H1 (cell line): Measurements from ENCODE around the gene LPAR2. TPM values are rescaled to one million over a fixed set of nuclear protein-coding genes. Genes with fewer than 3 reads are reported as not detected.

Experiments used
- CTCF ChIA-PET: fragments of 300-600 bp; sonication (Branson Sonifier 250); formaldehyde crosslinking; loops from one replicate; lab custom pipeline; 2021; ENCODE audit not compliant: partially characterized antibody; lab: Charles Lee
- POLR2A ChIA-PET: fragments of 300-600 bp; sonication (Branson Sonifier 250); formaldehyde crosslinking; loops from one replicate; lab custom pipeline; 2021; ENCODE audit warnings: inconsistent platforms; ENCODE audit not compliant: partially characterized antibody; lab: Charles Lee
- DNase-seq, 2 experiments: peaks; one replicate each; pipeline versions ENCODE4 v3.0.0 to v3.0.0-alpha.2; 2010 to 2022; ENCODE audit warnings: low spot score in 2 of 2, low read depth in 1 of 2, mixed read lengths in 1 of 2
- FAIRE-seq: peaks from 2 replicates; lab custom pipeline; 2011; peaks lifted over from hg19 to GRCh38; lab: Jason Lieb, UNC
- H2AFZ ChIP-seq: 2 replicates; pipeline ENCODE4 v1.8.1; 2012; ENCODE audit warnings: low read length, inconsistent platforms
- H2AK5ac ChIP-seq: 2 replicates; pipeline ENCODE4 v1.6.1; 2013; ENCODE audit warnings: low read depth, low read length
- H2BK120ac ChIP-seq: replicated peaks from 2 replicates; pipeline ENCODE3; 2013; ENCODE audit warnings: low read depth, low read length, inconsistent platforms
- H2BK12ac ChIP-seq: 2 replicates; pipeline ENCODE4 v1.6.1; 2013; ENCODE audit warnings: low read depth, low read length
- H2BK15ac ChIP-seq: 2 replicates; pipeline ENCODE4 v1.6.1; 2013; ENCODE audit warnings: low read length
- H2BK20ac ChIP-seq: 2 replicates; pipeline ENCODE4 v1.6.1; 2013; ENCODE audit warnings: low read length
- H2BK5ac ChIP-seq: 2 replicates; pipeline ENCODE4 v1.6.1; 2013; ENCODE audit warnings: low read depth, low read length
- H3K14ac ChIP-seq: 2 replicates; pipeline ENCODE4 v1.6.1; 2013; ENCODE audit warnings: inconsistent platforms; ENCODE audit not compliant: insufficient read length
- H3K18ac ChIP-seq: 2 replicates; pipeline ENCODE4 v1.6.1; 2013; ENCODE audit warnings: low read length; ENCODE audit errors: extremely low read depth
- H3K23ac ChIP-seq: 2 replicates; pipeline ENCODE4 v1.6.1; 2013; ENCODE audit warnings: inconsistent platforms; ENCODE audit not compliant: insufficient read length
- H3K23me2 ChIP-seq: 2 replicates; pipeline ENCODE4 v1.6.1; 2013; ENCODE audit warnings: low read depth, low read length
- H3K27ac ChIP-seq: 2 replicates; pipeline ENCODE4 v1.6.1; 2011; ENCODE audit warnings: low read depth, low read length, inconsistent platforms
- H3K27me3 ChIP-seq, 4 experiments: replicated peaks in 1 of 4; 1 replicate in 1 of 4; 2 replicates in 3 of 4; pipeline versions ENCODE4 v1.6.1 to v1.8.1; 2011 to 2013; ENCODE audit warnings: low read length in 3 of 4, mild to moderate bottlenecking in 3 of 4, inconsistent platforms in 2 of 4, mixed read lengths in 2 of 4, moderate library complexity in 1 of 4; ENCODE audit not compliant: control insufficient read depth in 3 of 4, insufficient read depth in 3 of 4; ENCODE audit errors: extremely low read depth in 1 of 4
- H3K36me3 ChIP-seq, 4 experiments: 2 replicates each; pipeline versions ENCODE4 v1.6.1 to v1.8.1; 2011 to 2013; ENCODE audit warnings: mild to moderate bottlenecking in 4 of 4, low read length in 3 of 4, moderate library complexity in 2 of 4, control low read depth in 1 of 4, inconsistent platforms in 1 of 4; ENCODE audit not compliant: insufficient read depth in 4 of 4, control insufficient read depth in 2 of 4
- H3K4ac ChIP-seq: replicated peaks from 2 replicates; pipeline ENCODE3; 2013; ENCODE audit warnings: low read length, low read depth, mixed read lengths, inconsistent platforms; ENCODE audit not compliant: insufficient read length
- H3K4me1 ChIP-seq, 4 experiments: replicated peaks in 1 of 4; 1 replicate in 1 of 4; 2 replicates in 3 of 4; pipeline versions ENCODE4 v1.6.1 to v1.8.1; 2011 to 2013; ENCODE audit warnings: low read length in 3 of 4, inconsistent platforms in 2 of 4, mixed read lengths in 1 of 4; ENCODE audit not compliant: insufficient read depth in 4 of 4, control insufficient read depth in 3 of 4
- H3K4me2 ChIP-seq, 2 experiments: 2 replicates each; pipeline versions ENCODE4 v1.6.1 to v1.8.1; 2011 to 2013; ENCODE audit warnings: low read depth in 2 of 2, low read length in 2 of 2, control low read depth in 1 of 2, inconsistent platforms in 1 of 2, mild to moderate bottlenecking in 1 of 2; ENCODE audit not compliant: insufficient read depth in 1 of 2
- H3K4me3 ChIP-seq, 4 experiments: fragments of 200-600, 300-600 bp in 1 of 4; sonication (generic), shearing (Covaris generic), sonication (Bioruptor Twin) in 1 of 4; 2 replicates each; pipeline versions ENCODE4 v1.5.1 to v1.8.1; 2011 to 2016; ENCODE audit warnings: low read length in 4 of 4, low read depth in 3 of 4, control low read depth in 2 of 4, inconsistent platforms in 2 of 4, mild to moderate bottlenecking in 2 of 4, mixed read lengths in 1 of 4, moderate library complexity in 1 of 4; ENCODE audit not compliant: insufficient read depth in 2 of 4; ENCODE audit errors: extremely low read depth in 1 of 4
- H3K56ac ChIP-seq: replicated peaks from 2 replicates; pipeline ENCODE3; 2013; ENCODE audit warnings: low read depth, mild to moderate bottlenecking, mixed read lengths, low read length, inconsistent platforms; ENCODE audit not compliant: insufficient read length
- H3K79me1 ChIP-seq: 2 replicates; pipeline ENCODE4 v1.6.1; 2013; ENCODE audit warnings: low read depth, low read length, control low read depth
- H3K79me2 ChIP-seq, 2 experiments: 2 replicates each; pipeline versions ENCODE4 v1.6.1 to v1.8.1; 2012 to 2013; ENCODE audit warnings: low read length in 2 of 2, mild to moderate bottlenecking in 2 of 2, inconsistent platforms in 1 of 2; ENCODE audit not compliant: insufficient read depth in 2 of 2, control insufficient read depth in 1 of 2
- H3K9ac ChIP-seq, 4 experiments: replicated peaks in 1 of 4; 1 replicate in 1 of 4; 2 replicates in 3 of 4; pipeline versions ENCODE4 v1.6.1 to v1.8.1; 2011 to 2013; ENCODE audit warnings: low read depth in 3 of 4, low read length in 3 of 4, control low read depth in 2 of 4, mild to moderate bottlenecking in 2 of 4, moderate library complexity in 2 of 4, inconsistent platforms in 1 of 4; ENCODE audit errors: extremely low read depth in 1 of 4
- H3K9me3 ChIP-seq, 2 experiments: 2 replicates each; pipeline versions ENCODE4 v1.6.1 to v1.8.1; 2012 to 2013; ENCODE audit warnings: mild to moderate bottlenecking in 2 of 2, moderate library complexity in 2 of 2, control low read depth in 1 of 2, inconsistent platforms in 1 of 2, low read depth in 1 of 2, low read length in 1 of 2, mixed read lengths in 1 of 2; ENCODE audit not compliant: insufficient read depth in 2 of 2
- H4K20me1 ChIP-seq, 2 experiments: replicated peaks in 1 of 2; 2 replicates each; pipeline versions ENCODE3 to v1.8.1; 2011 to 2013; ENCODE audit warnings: inconsistent platforms in 2 of 2, low read length in 2 of 2, mild to moderate bottlenecking in 1 of 2; ENCODE audit not compliant: insufficient read depth in 2 of 2, control insufficient read depth in 1 of 2
- H4K5ac ChIP-seq: 2 replicates; pipeline ENCODE4 v1.6.1; 2013; ENCODE audit warnings: low read length, low read depth, mixed read lengths, inconsistent platforms; ENCODE audit not compliant: insufficient read length
- H4K8ac ChIP-seq: 2 replicates; pipeline ENCODE4 v1.8.0; 2013; ENCODE audit warnings: mild to moderate bottlenecking, moderate library complexity, low read length, inconsistent platforms; ENCODE audit not compliant: insufficient read depth; ENCODE audit errors: extremely low read depth
- H4K91ac ChIP-seq: replicated peaks from 2 replicates; pipeline ENCODE3; 2013; ENCODE audit warnings: low read length, mixed read lengths, inconsistent platforms; ENCODE audit not compliant: insufficient read length
- CEBPB ChIP-seq: IDR thresholded peaks from 2 replicates; pipeline ENCODE4 v1.6.1; 2012; ENCODE audit warnings: low read depth, low read length
- HDAC6 ChIP-seq: IDR thresholded peaks from one replicate; pipeline ENCODE4 v1.7.1; 2012; ENCODE audit warnings: low read depth, mild to moderate bottlenecking, inconsistent platforms, low read length, moderate library complexity
- KDM5A ChIP-seq: fragments of 200-600 bp; IDR thresholded peaks from 2 replicates; pipeline ENCODE4 v1.7.1; 2012; ENCODE audit warnings: mild to moderate bottlenecking, low read length, inconsistent platforms, mixed read lengths
- MAFK ChIP-seq: IDR thresholded peaks from 2 replicates; pipeline ENCODE4 v1.6.1; 2012; ENCODE audit warnings: low read depth, mild to moderate bottlenecking, improper control_type of control experiment, low read length
- NRF1 ChIP-seq: IDR thresholded peaks from 2 replicates; pipeline ENCODE4 v1.6.1; 2011; ENCODE audit warnings: mild to moderate bottlenecking, low read depth, low read length, improper control_type of control experiment
- SAP30 ChIP-seq: fragments of 300-600 bp; sonication (generic); IDR thresholded peaks from 2 replicates; pipeline ENCODE4 v1.7.1; 2012; ENCODE audit warnings: low read length, moderate library complexity, mild to moderate bottlenecking, inconsistent platforms; ENCODE audit not compliant: insufficient read depth, insufficient replicate concordance
- SRF ChIP-seq: IDR thresholded peaks from 2 replicates; pipeline ENCODE4 v1.6.1; 2011; ENCODE audit warnings: mild to moderate bottlenecking, low read depth, low read length, moderate library complexity
- TEAD4 ChIP-seq: IDR thresholded peaks from 2 replicates; pipeline ENCODE4 v1.6.1; 2012; ENCODE audit warnings: low read depth, low read length, inconsistent platforms, mixed read lengths
- WGBS, 2 experiments: shearing (Covaris generic) in 1 of 2; methylation state at CpG; one replicate each; pipeline versions ENCODE4 v1.1.6 to v1.1.7; 2013 to 2015; ENCODE audit warnings: low lambda C conversion rate in 2 of 2, mixed read lengths in 2 of 2, inconsistent platforms in 1 of 2, low coverage in 1 of 2, missing lambda C conversion rate in 1 of 2; ENCODE audit not compliant: insufficient replicate concordance in 2 of 2, insufficient coverage in 1 of 2, insufficient read length in 1 of 2; ENCODE audit errors: extremely low coverage in 1 of 2, missing lambda C conversion rate in 1 of 2; 5-methylcytosine and 5-hydroxymethylcytosine counted together
- polyA plus RNA-seq, 7 experiments: library from polyadenylated mRNA; depleted of rRNA in 3 of 7; stranded (reverse) in 5 of 7; unstranded in 2 of 7; fragments of >200 nt in 5 of 7; fragments of 200-250 nt in 2 of 7; gene quantifications; 1 replicate in 5 of 7; 2 replicates in 1 of 7; 4 replicates in 1 of 7; pipeline versions ENCODE4 v1.2.1 to v1.2.3, GENCODE V29; 2011 to 2013; ENCODE audit warnings: missing spikeins in 2 of 7, mixed read lengths in 2 of 7
- total RNA-seq: library from RNA; stranded (reverse); fragmentation: NEBNext Ultra II Directional; extraction: Animal tissue kit (Norgen Biotek cat#: 25700); gene quantifications from 2 replicates; pipeline ENCODE4 v1.2.1, GENCODE V29; 2021
- TF ChIP-seq, protein P1 (sequence below): IDR thresholded peaks from 2 replicates; pipeline ENCODE4 v1.6.1; 2012; ENCODE audit warnings: inconsistent platforms
- TF ChIP-seq, protein P2 (sequence below): IDR thresholded peaks from 2 replicates; pipeline ENCODE4 v1.6.1; 2011; ENCODE audit warnings: low read depth, mild to moderate bottlenecking, low read length; ENCODE audit not compliant: insufficient read depth
- TF ChIP-seq, protein P3 (sequence below): IDR thresholded peaks from 2 replicates; pipeline ENCODE4 v1.6.1; 2012; ENCODE audit warnings: low read length, inconsistent platforms

Gene LPAR2
- total and polyA plus RNA-seq, 2 of the 8 experiments (the other 6 are each of a cell fraction or from before 2014, with no cell fraction given) = 47.6 to 70.2 TPM

DNA sequence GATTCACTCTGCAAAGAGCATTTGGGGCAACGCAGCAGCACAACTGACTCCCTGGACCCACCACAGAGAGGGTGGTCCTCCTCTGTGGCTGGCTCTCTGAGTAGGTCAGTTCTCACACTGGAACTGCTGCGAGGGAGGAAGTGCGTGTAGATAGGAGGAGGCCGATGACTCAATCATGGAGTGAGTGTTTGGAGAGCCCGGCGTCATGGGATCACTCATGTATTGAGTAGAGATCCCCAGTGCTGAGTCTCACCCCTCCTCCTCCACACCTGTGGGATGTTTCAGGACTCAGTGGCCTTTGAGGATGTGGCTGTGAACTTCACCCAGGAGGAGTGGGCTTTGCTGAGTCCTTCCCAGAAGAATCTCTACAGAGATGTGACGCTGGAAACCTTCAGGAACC is 49.6 kb upstream of the LPAR2 start:
- Histone ChIP-seq H3K14ac (no peak overlapping the region), H2AFZ (no peak overlapping the region), H2BK120ac (no peak overlapping the region), H3K27me3 (no peaks in the 10 kb centered on the region), H3K9ac (no peak overlapping the region), H3K4me2 (no peak overlapping the region), H2BK5ac (no peak overlapping the region), H3K4me1 (no peaks in the 10 kb centered on the region), H4K8ac (no peak overlapping the region), H3K23ac (no peak overlapping the region), H3K27ac (no peak overlapping the region), H4K5ac (no peak overlapping the region), H2BK20ac (no peak overlapping the region), H3K18ac (no peak overlapping the region), H3K79me1 (peaks cover 8% of the 10 kb centered on the region), H3K36me3 (peaks cover 17 to 68% (median 38%) of the 10 kb centered on the region in 4 experiments), H3K23me2 (no peaks in the 10 kb centered on the region), H2BK12ac (no peak overlapping the region), H3K4ac (no peak overlapping the region), H4K91ac (no peak overlapping the region), H3K56ac (no peak overlapping the region), H2AK5ac (no peak overlapping the region), H3K79me2 (peaks cover 3 to 43% of the 10 kb centered on the region in 2 experiments), H3K9me3 (no peaks in the 10 kb centered on the region), H2BK15ac (no peak overlapping the region), H4K20me1 (peaks cover 2 to 6% of the 10 kb centered on the region in 2 experiments), H3K4me3 (no peak overlapping the region)
- DNase-seq = no peak
- WGBS, 2 experiments = 90% methylated on average over 7 of the region's 7 CpGs; no CpG with 5 or more reads in 1 of the 2 experiments
- POLR2A ChIA-PET = interaction anchor here (1.1 to 3.1 kb wide), 4 partner anchors 7 to 56 kb away, joined by 3 to 7 read pairs (median 3); partner anchors contain the start of genes ZNF101 and ZNF14
- FAIRE-seq = no peak
- CTCF ChIA-PET = no interaction called here
- TF ChIP-seq SAP30 (no peak), CEBPB (no peak), HDAC6 (no peak), NRF1 (no peak), MAFK (no peak), SRF (no peak), TEAD4 (no peak), KDM5A (no peak)
- TF ChIP-seq, protein P1, sequence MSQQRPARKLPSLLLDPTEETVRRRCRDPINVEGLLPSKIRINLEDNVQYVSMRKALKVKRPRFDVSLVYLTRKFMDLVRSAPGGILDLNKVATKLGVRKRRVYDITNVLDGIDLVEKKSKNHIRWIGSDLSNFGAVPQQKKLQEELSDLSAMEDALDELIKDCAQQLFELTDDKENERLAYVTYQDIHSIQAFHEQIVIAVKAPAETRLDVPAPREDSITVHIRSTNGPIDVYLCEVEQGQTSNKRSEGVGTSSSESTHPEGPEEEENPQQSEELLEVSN = no peak
- TF ChIP-seq, protein P2, sequence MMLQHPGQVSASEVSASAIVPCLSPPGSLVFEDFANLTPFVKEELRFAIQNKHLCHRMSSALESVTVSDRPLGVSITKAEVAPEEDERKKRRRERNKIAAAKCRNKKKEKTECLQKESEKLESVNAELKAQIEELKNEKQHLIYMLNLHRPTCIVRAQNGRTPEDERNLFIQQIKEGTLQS = no peak
- TF ChIP-seq, protein P3, sequence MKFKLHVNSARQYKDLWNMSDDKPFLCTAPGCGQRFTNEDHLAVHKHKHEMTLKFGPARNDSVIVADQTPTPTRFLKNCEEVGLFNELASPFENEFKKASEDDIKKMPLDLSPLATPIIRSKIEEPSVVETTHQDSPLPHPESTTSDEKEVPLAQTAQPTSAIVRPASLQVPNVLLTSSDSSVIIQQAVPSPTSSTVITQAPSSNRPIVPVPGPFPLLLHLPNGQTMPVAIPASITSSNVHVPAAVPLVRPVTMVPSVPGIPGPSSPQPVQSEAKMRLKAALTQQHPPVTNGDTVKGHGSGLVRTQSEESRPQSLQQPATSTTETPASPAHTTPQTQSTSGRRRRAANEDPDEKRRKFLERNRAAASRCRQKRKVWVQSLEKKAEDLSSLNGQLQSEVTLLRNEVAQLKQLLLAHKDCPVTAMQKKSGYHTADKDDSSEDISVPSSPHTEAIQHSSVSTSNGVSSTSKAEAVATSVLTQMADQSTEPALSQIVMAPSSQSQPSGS = no peak
